Cardiac fibroblast (primary cell): ENCODE measurements around the gene MTR.

Experiments used
- DNase-seq, 2 donors: peaks; one replicate each; pipeline versions ENCODE4 v3.0.0 to v3.0.0-alpha.2; 2010; ENCODE audit warnings: low read depth in 2 of 2
- H3K4me3 ChIP-seq, 2 donors: replicated peaks in 1 of 2; 1 replicate in 1 of 2; 2 replicates in 1 of 2; pipeline ENCODE4 v1.5.1; 2011; ENCODE audit warnings: low read depth in 2 of 2, low read length in 2 of 2, mild to moderate bottlenecking in 2 of 2, moderate library complexity in 1 of 2
- TF ChIP-seq, protein P1 (sequence below): IDR thresholded peaks from one replicate; pipeline ENCODE4 v1.5.1; 2011; ENCODE audit warnings: low read depth, mild to moderate bottlenecking, low read length, inconsistent platforms

The MTR gene

DNA sequence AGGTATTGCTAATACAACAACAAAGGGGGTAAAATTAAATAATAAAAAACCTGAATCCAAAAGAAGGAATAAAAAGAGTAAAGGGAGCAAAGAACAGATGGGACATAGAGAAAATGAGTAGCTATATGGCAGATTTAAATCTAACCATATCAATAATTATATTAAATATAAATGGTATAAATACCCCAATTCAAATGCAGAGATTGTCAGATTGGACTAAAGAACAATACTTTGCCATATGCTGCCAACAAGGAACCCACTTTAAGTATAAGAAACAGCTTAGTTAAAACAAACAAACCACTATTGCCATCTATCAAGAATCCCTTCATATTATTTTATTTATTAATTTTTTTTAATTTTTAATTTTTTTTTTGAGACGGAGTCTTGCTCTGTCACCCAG is 122.4 kb downstream of the MTR start:
- H3K4me3 ChIP-seq, result no peak overlapping the region
- TF ChIP-seq, protein P1, sequence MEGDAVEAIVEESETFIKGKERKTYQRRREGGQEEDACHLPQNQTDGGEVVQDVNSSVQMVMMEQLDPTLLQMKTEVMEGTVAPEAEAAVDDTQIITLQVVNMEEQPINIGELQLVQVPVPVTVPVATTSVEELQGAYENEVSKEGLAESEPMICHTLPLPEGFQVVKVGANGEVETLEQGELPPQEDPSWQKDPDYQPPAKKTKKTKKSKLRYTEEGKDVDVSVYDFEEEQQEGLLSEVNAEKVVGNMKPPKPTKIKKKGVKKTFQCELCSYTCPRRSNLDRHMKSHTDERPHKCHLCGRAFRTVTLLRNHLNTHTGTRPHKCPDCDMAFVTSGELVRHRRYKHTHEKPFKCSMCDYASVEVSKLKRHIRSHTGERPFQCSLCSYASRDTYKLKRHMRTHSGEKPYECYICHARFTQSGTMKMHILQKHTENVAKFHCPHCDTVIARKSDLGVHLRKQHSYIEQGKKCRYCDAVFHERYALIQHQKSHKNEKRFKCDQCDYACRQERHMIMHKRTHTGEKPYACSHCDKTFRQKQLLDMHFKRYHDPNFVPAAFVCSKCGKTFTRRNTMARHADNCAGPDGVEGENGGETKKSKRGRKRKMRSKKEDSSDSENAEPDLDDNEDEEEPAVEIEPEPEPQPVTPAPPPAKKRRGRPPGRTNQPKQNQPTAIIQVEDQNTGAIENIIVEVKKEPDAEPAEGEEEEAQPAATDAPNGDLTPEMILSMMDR, result no peak
- DNase-seq, result no peak

DNA sequence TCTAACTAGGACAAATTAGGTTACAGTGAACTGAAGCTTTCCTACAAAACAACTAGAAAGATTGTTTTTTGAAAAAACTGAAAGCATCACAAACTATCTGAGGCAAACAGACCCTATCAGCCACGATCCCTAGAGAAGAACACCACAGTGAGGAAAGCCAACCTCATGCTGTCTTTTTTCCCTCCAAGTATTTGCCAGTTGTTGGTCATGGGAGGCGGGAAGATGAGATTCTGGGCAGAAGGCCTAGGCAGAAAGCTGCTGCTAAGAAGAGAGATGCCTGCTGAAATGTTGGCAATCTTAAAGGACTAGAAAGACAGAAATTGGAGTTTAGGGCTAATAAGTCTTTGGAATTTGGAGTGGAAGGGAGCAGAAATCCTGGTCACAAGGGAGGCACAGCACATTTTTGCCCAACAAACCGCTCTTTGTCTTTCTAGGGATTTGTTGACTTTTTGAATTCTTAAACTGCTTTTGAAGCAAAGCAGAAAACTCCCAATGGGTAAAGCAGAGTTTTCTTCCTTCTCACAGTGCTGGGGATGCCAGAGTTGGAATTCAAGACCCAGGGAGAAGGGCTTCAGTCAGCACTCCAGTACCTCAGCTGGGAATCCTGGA is 125.3 kb downstream of the MTR start:
- H3K4me3 ChIP-seq, result no peak overlapping the region
- TF ChIP-seq, protein P1, result no peak
- no peak for DNase-seq

DNA sequence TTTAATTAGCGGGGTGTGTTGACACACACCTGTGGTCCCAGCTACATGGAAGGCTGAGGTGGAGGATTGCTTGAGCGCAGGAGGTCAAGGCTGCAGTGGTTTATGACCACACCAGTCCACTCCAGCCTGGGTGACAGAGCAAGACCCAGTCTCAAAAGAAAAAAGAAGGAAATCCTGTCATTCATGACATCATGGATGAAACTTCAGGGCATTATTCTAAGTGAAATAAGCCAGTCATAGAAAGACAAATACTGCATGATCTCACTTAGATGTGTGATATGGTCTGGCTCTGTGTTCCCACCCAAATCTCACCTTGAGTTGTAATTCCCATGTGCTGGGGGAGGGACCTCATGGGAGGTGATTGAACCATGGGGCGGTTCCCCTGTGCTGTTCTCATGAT is 126.5 kb downstream of the MTR start:
- TF ChIP-seq, protein P1, result no peak
- H3K4me3 ChIP-seq, result no peak overlapping the region
- DNase-seq, result no peak

DNA sequence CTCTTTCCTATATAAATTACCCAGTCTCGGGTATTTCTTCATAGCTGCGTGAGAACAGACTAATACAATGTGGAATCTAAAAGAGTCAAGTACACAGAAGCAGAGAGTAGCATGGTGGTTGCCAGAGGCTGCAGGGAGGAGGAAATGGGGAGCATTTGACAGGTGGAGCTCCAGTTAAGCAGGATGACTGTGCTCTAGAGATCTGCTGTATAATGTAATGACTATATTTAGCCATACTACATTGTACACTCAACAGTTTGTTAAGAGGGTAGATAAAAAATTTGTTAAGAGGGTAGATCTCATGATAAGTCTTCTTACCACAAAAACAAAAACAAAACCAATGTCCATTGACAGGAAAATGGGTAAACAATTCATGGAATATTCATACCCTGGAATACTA is 127.1 kb downstream of the MTR start:
- TF ChIP-seq, protein P1, result no peak
- no peak for DNase-seq
- no peak overlapping the region for H3K4me3 ChIP-seq

DNA sequence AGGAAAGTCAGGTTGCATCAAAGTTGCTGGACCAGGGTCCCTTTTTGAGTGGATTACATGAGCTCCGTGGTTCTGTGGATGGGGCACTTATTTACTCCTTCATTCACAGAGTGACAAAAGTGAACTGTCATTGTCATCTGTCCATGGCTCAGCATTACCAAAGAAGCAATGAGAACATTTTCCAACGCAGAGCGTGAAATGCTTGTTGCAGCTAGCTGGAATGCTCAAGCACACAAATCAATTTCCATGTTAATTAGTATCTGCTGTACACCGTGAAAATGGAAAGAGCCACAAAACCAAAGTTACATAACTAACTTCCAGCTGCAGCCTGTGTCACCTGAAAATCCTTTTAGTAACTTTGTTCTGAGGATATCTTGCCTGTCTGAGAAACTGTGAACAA is 130.3 kb downstream of the MTR start:
- TF ChIP-seq, protein P1, result no peak
- no peak for DNase-seq
- H3K4me3 ChIP-seq, result no peak overlapping the region

DNA sequence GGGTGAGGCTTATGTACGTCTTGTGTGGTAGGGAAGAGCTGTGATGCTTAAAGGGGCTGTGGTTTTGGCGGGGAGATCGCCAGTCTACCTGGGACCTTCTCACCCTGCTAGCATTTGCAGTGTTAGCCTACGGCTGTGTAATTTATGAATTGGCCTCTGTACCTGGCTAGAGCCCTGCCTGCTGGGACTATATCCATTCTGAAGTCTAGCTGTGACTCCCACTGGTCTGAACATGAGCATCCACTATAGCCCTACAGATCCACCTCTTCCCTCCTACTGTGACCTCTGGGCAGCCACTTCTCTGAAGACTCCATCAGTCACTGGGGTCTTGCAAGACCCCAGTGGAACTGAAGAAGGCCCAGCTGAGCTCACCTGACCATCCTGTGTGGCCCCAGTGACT is 135.4 kb downstream of the MTR start:
- no peak overlapping the region for H3K4me3 ChIP-seq
- TF ChIP-seq, protein P1, result no peak
- no peak for DNase-seq

DNA sequence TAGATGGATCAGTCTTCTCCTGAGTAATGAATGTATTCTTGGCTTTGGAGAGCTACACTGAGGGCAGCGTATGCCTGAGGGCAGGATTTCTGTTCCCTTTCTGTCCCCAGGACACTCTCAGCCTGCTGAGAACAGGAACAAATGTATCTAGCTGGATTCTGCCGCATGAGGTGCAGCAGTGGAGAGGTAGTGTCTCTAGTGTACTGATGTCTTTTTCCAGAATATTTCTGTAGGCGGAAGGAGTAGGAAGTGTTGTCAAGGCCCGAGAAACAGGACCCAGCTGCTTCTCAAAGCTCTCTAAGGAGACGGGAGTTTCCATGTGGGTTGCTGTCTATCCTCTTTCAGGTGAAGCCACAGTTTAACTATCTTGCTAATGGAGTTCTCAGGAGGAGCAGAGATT is 143.7 kb downstream of the MTR start:
- TF ChIP-seq, protein P1, result no peak
- H3K4me3 ChIP-seq, result no peak overlapping the region
- no peak for DNase-seq
